ENCODE results near the gene ABHD4. TPM values are rescaled to one million over a fixed set of nuclear protein-coding genes. Genes with fewer than 3 reads are reported as not detected.
A peak's percentile ranks its signal among the peaks of the same experiment; 100 is the strongest.
"Not testable (repeated sequence)": the region's sequence is repeated elsewhere in the genome, so short reads cannot be mapped to it uniquely, and the experiment has no call there.

ABHD4 gene
- polyA plus RNA-seq, 1 donor, result 25.3 TPM

GRCh38 chr14:22561661-22562579 lies 36.2 kb upstream of the ABHD4 start:
- H3K4me1 ChIP-seq (ENCODE audit: control insufficient read depth, insufficient read depth, low read length), result peaks cover 51% of the 10 kb centered on the region
- H3K36me3 ChIP-seq (ENCODE audit: control insufficient read depth, insufficient read depth, low read length), result peaks cover 12% of the 10 kb centered on the region
- H3K27ac ChIP-seq (ENCODE audit: low read length), result peak overlapping the region; percentile 65
- WGBS (ENCODE audit: insufficient coverage, low lambda C conversion rate), result no CpG with 5 or more reads among the region's 11 CpGs
- no peaks in the 10 kb centered on the region for H3K9me3 ChIP-seq (ENCODE audit: control insufficient read depth, low read depth, low read length)
- peak in 1 of 2 donors; percentile 52 for DNase-seq
- H3K27me3 ChIP-seq (ENCODE audit: control insufficient read depth, insufficient read depth, low read length), result no peaks in the 10 kb centered on the region
- no peak overlapping the region for H3K4me3 ChIP-seq (ENCODE audit: low read length)

GRCh38 chr14:22563987-22564386 lies 34.1 kb upstream of the ABHD4 start:
- no peak overlapping the region for H3K4me3 ChIP-seq (ENCODE audit: low read length)
- peaks cover 43% of the 10 kb centered on the region for H3K4me1 ChIP-seq (ENCODE audit: control insufficient read depth, insufficient read depth, low read length)

GRCh38 chr14:22564463-22564862 lies 33.6 kb upstream of the ABHD4 start:
- WGBS (ENCODE audit: insufficient coverage, low lambda C conversion rate), result no CpG with 5 or more reads among the region's 1 CpG

More at GRCh38 chr14:22563987-22564386, 34.1 kb upstream of the ABHD4 start:
- DNase-seq, result no peak
- Histone ChIP-seq H3K9me3 (ENCODE audit: control insufficient read depth, low read depth, low read length) (no peaks in the 10 kb centered on the region), H3K27ac (ENCODE audit: low read length) (no peak overlapping the region), H3K36me3 (ENCODE audit: control insufficient read depth, insufficient read depth, low read length) (peaks cover 17% of the 10 kb centered on the region), H3K27me3 (ENCODE audit: control insufficient read depth, insufficient read depth, low read length) (no peaks in the 10 kb centered on the region)
- WGBS (ENCODE audit: insufficient coverage, low lambda C conversion rate), result no CpG with 5 or more reads among the region's 5 CpGs

GRCh38 chr14:22565391-22565945 lies 32.6 kb upstream of the ABHD4 start:
- no peaks in the 10 kb centered on the region for H3K9me3 ChIP-seq (ENCODE audit: control insufficient read depth, low read depth, low read length)
- no peaks in the 10 kb centered on the region for H3K27me3 ChIP-seq (ENCODE audit: control insufficient read depth, insufficient read depth, low read length)
- 100% methylated on average over 1 of the region's 3 CpGs for WGBS (ENCODE audit: insufficient coverage, low lambda C conversion rate)
- peak overlapping the region; percentile 14 for H3K27ac ChIP-seq (ENCODE audit: low read length)
- no peak overlapping the region for H3K4me3 ChIP-seq (ENCODE audit: low read length)
- H3K4me1 ChIP-seq (ENCODE audit: control insufficient read depth, insufficient read depth, low read length), result peaks cover 33% of the 10 kb centered on the region
- peak in 1 of 2 donors; percentile 47 for DNase-seq
- peaks cover 23% of the 10 kb centered on the region for H3K36me3 ChIP-seq (ENCODE audit: control insufficient read depth, insufficient read depth, low read length)

More at GRCh38 chr14:22564463-22564862, 33.6 kb upstream of the ABHD4 start:
- Histone ChIP-seq H3K27me3 (ENCODE audit: control insufficient read depth, insufficient read depth, low read length) (no peaks in the 10 kb centered on the region), H3K27ac (ENCODE audit: low read length) (no peak overlapping the region), H3K4me1 (ENCODE audit: control insufficient read depth, insufficient read depth, low read length) (peaks cover 40% of the 10 kb centered on the region), H3K4me3 (ENCODE audit: low read length) (no peak overlapping the region), H3K36me3 (ENCODE audit: control insufficient read depth, insufficient read depth, low read length) (peaks cover 22% of the 10 kb centered on the region), H3K9me3 (ENCODE audit: control insufficient read depth, low read depth, low read length) (no peaks in the 10 kb centered on the region)
- no peak for DNase-seq

- Histone ChIP-seq H3K36me3 (ENCODE audit: control insufficient read depth, insufficient read depth, low read length) (peaks cover 29% of the 10 kb centered on the region), H3K4me1 (ENCODE audit: control insufficient read depth, insufficient read depth, low read length) (peaks cover 26% of the 10 kb centered on the region)
- 100% methylated on average over 2 of the region's 9 CpGs for WGBS (ENCODE audit: insufficient coverage, low lambda C conversion rate)
- not testable (repeated sequence) for H3K27me3 ChIP-seq (ENCODE audit: control insufficient read depth, insufficient read depth, low read length); DNase-seq; H3K4me3 ChIP-seq (ENCODE audit: low read length); H3K9me3 ChIP-seq (ENCODE audit: control insufficient read depth, low read depth, low read length); H3K27ac ChIP-seq (ENCODE audit: low read length)
Observed at GRCh38 chr14:22566266-22566665, 31.8 kb upstream of the ABHD4 start.

- peaks cover 33% of the 10 kb centered on the region for H3K36me3 ChIP-seq (ENCODE audit: control insufficient read depth, insufficient read depth, low read length)
- no peak for DNase-seq
- WGBS (ENCODE audit: insufficient coverage, low lambda C conversion rate), result no CpG with 5 or more reads among the region's 2 CpGs
- H3K27ac ChIP-seq (ENCODE audit: low read length), result no peak overlapping the region
- H3K4me3 ChIP-seq (ENCODE audit: low read length), result no peak overlapping the region
- H3K27me3 ChIP-seq (ENCODE audit: control insufficient read depth, insufficient read depth, low read length), result no peaks in the 10 kb centered on the region
- H3K9me3 ChIP-seq (ENCODE audit: control insufficient read depth, low read depth, low read length), result no peaks in the 10 kb centered on the region
- H3K4me1 ChIP-seq (ENCODE audit: control insufficient read depth, insufficient read depth, low read length), result peaks cover 20% of the 10 kb centered on the region
Observed at GRCh38 chr14:22566845-22567244, 31.3 kb upstream of the ABHD4 start.

- no CpG with 5 or more reads among the region's 1 CpG for WGBS (ENCODE audit: insufficient coverage, low lambda C conversion rate)
- DNase-seq, result no peak
- Histone ChIP-seq H3K4me1 (ENCODE audit: control insufficient read depth, insufficient read depth, low read length) (peaks cover 15% of the 10 kb centered on the region), H3K4me3 (ENCODE audit: low read length) (no peak overlapping the region), H3K9me3 (ENCODE audit: control insufficient read depth, low read depth, low read length) (no peaks in the 10 kb centered on the region), H3K36me3 (ENCODE audit: control insufficient read depth, insufficient read depth, low read length) (peaks cover 38% of the 10 kb centered on the region), H3K27ac (ENCODE audit: low read length) (no peak overlapping the region), H3K27me3 (ENCODE audit: control insufficient read depth, insufficient read depth, low read length) (no peaks in the 10 kb centered on the region)
Observed at GRCh38 chr14:22567437-22567836, 30.7 kb upstream of the ABHD4 start.

GRCh38 chr14:22569106-22569736 lies 28.9 kb upstream of the ABHD4 start:
- no peak for DNase-seq
- H3K27me3 ChIP-seq (ENCODE audit: control insufficient read depth, insufficient read depth, low read length), result no peaks in the 10 kb centered on the region
- H3K4me1 ChIP-seq (ENCODE audit: control insufficient read depth, insufficient read depth, low read length), result peaks cover 15% of the 10 kb centered on the region
- H3K36me3 ChIP-seq (ENCODE audit: control insufficient read depth, insufficient read depth, low read length), result peaks cover 44% of the 10 kb centered on the region
- no peaks in the 10 kb centered on the region for H3K9me3 ChIP-seq (ENCODE audit: control insufficient read depth, low read depth, low read length)
- no peak overlapping the region for H3K27ac ChIP-seq (ENCODE audit: low read length)
- WGBS (ENCODE audit: insufficient coverage, low lambda C conversion rate), result 100% methylated on average over 1 of the region's 6 CpGs
- H3K4me3 ChIP-seq (ENCODE audit: low read length), result no peak overlapping the region

GRCh38 chr14:22569737-22570131 lies 28.4 kb upstream of the ABHD4 start:
- H3K9me3 ChIP-seq (ENCODE audit: control insufficient read depth, low read depth, low read length), result no peaks in the 10 kb centered on the region
- no peak for DNase-seq
- 80% methylated on average over 1 of the region's 3 CpGs for WGBS (ENCODE audit: insufficient coverage, low lambda C conversion rate)
- H3K27ac ChIP-seq (ENCODE audit: low read length), result no peak overlapping the region
- peaks cover 15% of the 10 kb centered on the region for H3K4me1 ChIP-seq (ENCODE audit: control insufficient read depth, insufficient read depth, low read length)
- H3K4me3 ChIP-seq (ENCODE audit: low read length), result no peak overlapping the region
- peaks cover 49% of the 10 kb centered on the region for H3K36me3 ChIP-seq (ENCODE audit: control insufficient read depth, insufficient read depth, low read length)
- no peaks in the 10 kb centered on the region for H3K27me3 ChIP-seq (ENCODE audit: control insufficient read depth, insufficient read depth, low read length)

- Histone ChIP-seq H3K27me3 (ENCODE audit: control insufficient read depth, insufficient read depth, low read length) (no peaks in the 10 kb centered on the region), H3K4me3 (ENCODE audit: low read length) (no peak overlapping the region), H3K4me1 (ENCODE audit: control insufficient read depth, insufficient read depth, low read length) (peaks cover 12% of the 10 kb centered on the region), H3K9me3 (ENCODE audit: control insufficient read depth, low read depth, low read length) (no peaks in the 10 kb centered on the region), H3K36me3 (ENCODE audit: control insufficient read depth, insufficient read depth, low read length) (peaks cover 52% of the 10 kb centered on the region), H3K27ac (ENCODE audit: low read length) (peak overlapping the region; percentile 6)
- 0% methylated on average over 1 of the region's 8 CpGs for WGBS (ENCODE audit: insufficient coverage, low lambda C conversion rate)
- DNase-seq, result peak; percentile 68 to 73
Observed at GRCh38 chr14:22570132-22570949, 27.8 kb upstream of the ABHD4 start.
